ENCODE results near the gene HIP1.
"Not testable (repeated sequence)": the region's sequence is repeated elsewhere in the genome, so short reads cannot be mapped to it uniquely, and the experiment has no call there.

The HIP1 gene

GRCh38 chr7:75575488-75576121, 163.1 kb downstream of the HIP1 start:
- H3K4me3 ChIP-seq (ENCODE audit: low read depth, low read length) = no peak overlapping the region
- no peak for DNase-seq (ENCODE audit: low read depth)
- no peak for TF ChIP-seq CTCF (IDR thresholded peaks at IDR 0.05; ENCODE audit: low read depth, low read length, missing control alignments)

DNA sequence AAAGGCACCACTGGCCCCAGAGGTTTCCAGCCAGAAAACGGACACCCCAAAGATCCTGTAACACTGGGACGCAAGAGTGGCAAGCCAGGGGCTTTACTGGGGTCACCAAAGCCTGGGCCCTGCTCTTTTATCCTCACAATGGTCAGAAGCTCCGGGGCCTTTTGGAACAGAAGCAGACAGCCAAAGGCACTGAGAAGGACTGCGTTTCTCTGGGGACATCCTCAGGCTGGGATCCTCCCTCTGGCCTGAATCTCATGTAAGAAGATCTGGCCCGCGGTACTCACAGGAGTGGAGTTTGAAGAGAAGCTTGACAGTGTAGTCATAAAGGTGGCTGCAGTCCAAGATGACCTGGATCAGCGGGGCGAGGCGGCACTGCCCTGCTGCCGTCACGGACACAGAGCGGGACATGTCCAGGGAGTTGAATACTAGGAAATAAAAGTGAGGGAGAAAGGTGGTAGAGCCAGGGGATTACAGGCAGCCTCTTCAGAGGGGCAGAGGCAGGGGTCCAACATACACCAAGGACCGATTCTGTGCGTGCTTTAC, 165.2 kb downstream of the HIP1 start:
- no peak for TF ChIP-seq CTCF (IDR thresholded peaks at IDR 0.05; ENCODE audit: low read depth, low read length, missing control alignments)
- DNase-seq (ENCODE audit: low read depth) = no peak
- no peak overlapping the region for H3K4me3 ChIP-seq (ENCODE audit: low read depth, low read length)

- DNase-seq (ENCODE audit: low read depth) = no peak
- no peak for TF ChIP-seq CTCF (IDR thresholded peaks at IDR 0.05; ENCODE audit: low read depth, low read length, missing control alignments)
- H3K4me3 ChIP-seq (ENCODE audit: low read depth, low read length) = no peak overlapping the region
These were observed 165.9 kb downstream of the HIP1 start for GRCh38 chr7:75572814-75573213.

DNA sequence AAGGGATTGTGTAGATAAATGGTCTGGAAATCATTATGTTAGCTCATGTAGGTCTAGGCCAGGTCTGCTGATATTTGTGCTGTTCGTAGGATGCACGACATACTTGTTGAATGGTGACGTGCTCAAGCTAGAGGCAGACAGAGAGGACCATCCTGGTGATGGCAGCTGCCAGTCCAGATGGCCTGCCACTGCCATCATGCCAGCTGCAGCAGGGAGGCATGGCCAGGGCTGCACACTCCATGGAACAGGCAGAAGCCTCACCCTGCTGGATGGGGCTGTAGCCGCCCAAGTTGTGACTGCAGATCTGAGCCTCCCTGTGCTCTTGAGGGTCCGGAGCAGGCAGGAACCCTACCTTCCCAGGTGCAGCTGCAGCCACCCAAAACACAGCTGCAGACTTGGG, 166.3 kb downstream of the HIP1 start:
- DNase-seq (ENCODE audit: low read depth) = no peak
- TF ChIP-seq CTCF (IDR thresholded peaks at IDR 0.05; ENCODE audit: low read depth, low read length, missing control alignments) = no peak

DNA sequence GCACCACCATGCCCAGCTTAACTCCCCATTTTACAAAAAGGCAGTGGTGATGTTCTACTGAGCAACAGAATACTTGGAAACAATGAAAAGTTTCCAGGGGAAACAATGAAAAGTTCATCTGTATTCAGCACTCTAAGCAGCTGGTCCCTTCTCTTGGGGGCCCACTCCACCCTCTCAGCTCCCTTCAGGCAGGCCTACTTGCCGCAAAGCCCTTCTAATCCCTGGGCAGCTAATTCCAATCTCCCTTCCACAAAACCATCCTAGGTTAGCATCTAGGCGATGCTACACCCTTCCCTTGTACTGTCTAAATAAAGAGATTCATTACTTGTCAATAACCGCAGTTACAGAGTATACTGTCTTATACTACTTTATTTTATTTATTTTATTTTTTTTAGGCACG, 167.5 kb downstream of the HIP1 start:
- no peak for DNase-seq (ENCODE audit: low read depth)
- no peak for TF ChIP-seq CTCF (IDR thresholded peaks at IDR 0.05; ENCODE audit: low read depth, low read length, missing control alignments)

More for the DNA sequence above, 166.3 kb downstream of the HIP1 start:
- H3K4me3 ChIP-seq (ENCODE audit: low read depth, low read length) = no peak overlapping the region

GRCh38 chr7:75569629-75570282, 169.0 kb downstream of the HIP1 start:
- not testable (repeated sequence) for DNase-seq (ENCODE audit: low read depth); H3K4me3 ChIP-seq (ENCODE audit: low read depth, low read length)

More for the DNA sequence above, 167.5 kb downstream of the HIP1 start:
- H3K4me3 ChIP-seq (ENCODE audit: low read depth, low read length) = no peak overlapping the region

- H3K4me3 ChIP-seq (ENCODE audit: low read depth, low read length) = no peak overlapping the region
- DNase-seq (ENCODE audit: low read depth) = no peak
- no peak for TF ChIP-seq CTCF (IDR thresholded peaks at IDR 0.05; ENCODE audit: low read depth, low read length, missing control alignments)
These were observed 170.7 kb downstream of the HIP1 start for GRCh38 chr7:75567948-75568595.

All from GM12864 (cell line).